ENCODE results near the gene USH2A. TPM values are rescaled to one million over a fixed set of nuclear protein-coding genes. Genes with fewer than 3 reads are reported as not detected.

Gene USH2A
- total RNA-seq, 6 experiments from 2014 or later, result 0.19 to 1.8 (median 0.81) TPM

- 30% methylated on average over 3 of the region's 3 CpGs for WGBS (ENCODE audit: insufficient coverage, low coverage, low lambda C conversion rate, missing lambda C conversion rate)
- TF ChIP-seq CTCF (IDR thresholded peaks at IDR 0.05) (no peak), POLR2A (IDR thresholded peaks at IDR 0.05) (no peak)
- H3K4me1 ChIP-seq, result peaks cover 0 to 55% (median 17%) of the 10 kb centered on the region in 4 donors
- intact Hi-C loops (cut with DNase I), result no loop called here
- no peak overlapping the region for H3K4me3 ChIP-seq
- no peak for DNase-seq
- no peaks in the 10 kb centered on the region for H3K9me3 ChIP-seq
- peak overlapping the region in 2 of 3 donors; percentile 56 to 60 for H3K27ac ChIP-seq
- peak; percentile 39 to 62 (median 44) for ATAC-seq
- no peaks in the 10 kb centered on the region for H3K27me3 ChIP-seq
- H3K36me3 ChIP-seq, result no peaks in the 10 kb centered on the region
Measured at GRCh38 chr1:215647738-215648137, 775.5 kb downstream of the USH2A start.

- H3K27ac ChIP-seq, result peak overlapping the region in 2 of 3 donors; percentile 11 to 37
- H3K27me3 ChIP-seq, result no peaks in the 10 kb centered on the region
- no peaks in the 10 kb centered on the region for H3K9me3 ChIP-seq
- H3K36me3 ChIP-seq, result no peaks in the 10 kb centered on the region
- no peak for DNase-seq
- no peak for TF ChIP-seq POLR2A (IDR thresholded peaks at IDR 0.05)
- intact Hi-C loops (cut with DNase I), result no loop called here
- 85% methylated on average over 2 of the region's 2 CpGs for WGBS (ENCODE audit: insufficient coverage, low coverage, low lambda C conversion rate, missing lambda C conversion rate)
- H3K4me1 ChIP-seq, result peaks cover 0 to 66% (median 24%) of the 10 kb centered on the region in 4 donors
- no peak overlapping the region for H3K4me3 ChIP-seq
- ATAC-seq, result no peak
Measured at GRCh38 chr1:215645861-215646260, 777.4 kb downstream of the USH2A start.

- no peaks in the 10 kb centered on the region for H3K9me3 ChIP-seq
- no peak for TF ChIP-seq CTCF (IDR thresholded peaks at IDR 0.05)
- no peak for TF ChIP-seq POLR2A (IDR thresholded peaks at IDR 0.05)
- no peaks in the 10 kb centered on the region for H3K27me3 ChIP-seq
- DNase-seq (no peak), ATAC-seq (peak; percentile 51 to 75 (median 62))
- no peak overlapping the region for H3K4me3 ChIP-seq
- peak overlapping the region in 2 of 3 donors; percentile 37 to 67 for H3K27ac ChIP-seq
- no peaks in the 10 kb centered on the region for H3K36me3 ChIP-seq
- peaks cover 0 to 62% (median 26%) of the 10 kb centered on the region in 4 donors for H3K4me1 ChIP-seq
- intact Hi-C loops (cut with DNase I), result no loop called here
- 25% methylated on average over 4 of the region's 4 CpGs for WGBS (ENCODE audit: insufficient coverage, low coverage, low lambda C conversion rate, missing lambda C conversion rate)
Measured at GRCh38 chr1:215645182-215645581, 778.1 kb downstream of the USH2A start.

- no peak for TF ChIP-seq CTCF (IDR thresholded peaks at IDR 0.05)
- no peak for TF ChIP-seq POLR2A (IDR thresholded peaks at IDR 0.05)
- Histone ChIP-seq H3K4me3 (no peak overlapping the region), H3K27me3 (no peaks in the 10 kb centered on the region), H3K27ac (peak overlapping the region; percentile 8 to 67 (median 37)), H3K36me3 (no peaks in the 10 kb centered on the region), H3K4me1 (peaks cover 0 to 76% (median 32%) of the 10 kb centered on the region in 4 donors), H3K9me3 (no peaks in the 10 kb centered on the region)
- WGBS (ENCODE audit: insufficient coverage, low coverage, low lambda C conversion rate, missing lambda C conversion rate), result 23% methylated on average over 4 of the region's 4 CpGs
- peak; percentile 50 to 69 (median 52) for ATAC-seq
- intact Hi-C loops (cut with DNase I), result no loop called here
- peak in 1 of 3 donors; percentile 77 for DNase-seq
Measured at GRCh38 chr1:215643592-215644321, 779.5 kb downstream of the USH2A start.

GRCh38 chr1:215640429-215641148 is 782.7 kb downstream of the USH2A start:
- Histone ChIP-seq H3K4me3 (peak overlapping the region; percentile 1 to 39 (median 31)), H3K9me3 (no peaks in the 10 kb centered on the region), H3K36me3 (no peaks in the 10 kb centered on the region), H3K4me1 (peaks cover 0 to 81% (median 37%) of the 10 kb centered on the region in 4 donors), H3K27ac (peak overlapping the region; percentile 41 to 95 (median 80)), H3K27me3 (no peaks in the 10 kb centered on the region)
- TF ChIP-seq POLR2A (IDR thresholded peaks at IDR 0.05) (no peak), CTCF (IDR thresholded peaks at IDR 0.05) (no peak)
- 12% methylated on average over 18 of the region's 18 CpGs for WGBS (ENCODE audit: insufficient coverage, low coverage, low lambda C conversion rate, missing lambda C conversion rate)
- DNase-seq (peak in 1 of 3 donors; percentile 53), ATAC-seq (peak in 3 of 4 donors; percentile 4 to 15 (median 6))
- intact Hi-C loops (cut with DNase I), result no loop called here
